ENCODE results near the gene ZBTB21.

Gene ZBTB21

DNA sequence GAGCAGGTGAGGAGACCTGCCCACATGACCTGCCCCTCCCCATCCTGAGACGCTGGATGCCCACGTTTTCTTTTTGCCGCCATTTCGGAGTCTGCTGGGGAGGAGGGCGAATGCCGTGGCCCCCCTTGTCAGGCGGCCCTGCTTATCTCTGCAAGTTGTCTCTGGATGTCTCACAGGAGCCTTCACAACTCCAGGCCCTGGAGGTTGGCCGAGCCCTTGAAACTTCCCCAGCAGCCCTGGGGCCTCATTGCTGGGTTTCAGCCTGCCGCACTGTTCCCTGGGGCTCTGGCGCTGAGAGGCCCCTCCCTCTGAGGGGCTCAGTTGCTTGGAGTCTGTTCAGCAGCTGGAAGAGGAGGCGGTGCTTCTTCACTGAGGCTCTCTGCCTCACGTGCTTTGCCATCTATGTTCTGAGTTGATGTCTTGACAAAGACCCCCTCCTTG lies 29.8 kb upstream of the ZBTB21 start:
- DNase-seq (ENCODE audit: low spot score) = no peak

GRCh38 chr21:42039470-42039901 lies 29.3 kb upstream of the ZBTB21 start:
- no peak for DNase-seq (ENCODE audit: low spot score)

DNA sequence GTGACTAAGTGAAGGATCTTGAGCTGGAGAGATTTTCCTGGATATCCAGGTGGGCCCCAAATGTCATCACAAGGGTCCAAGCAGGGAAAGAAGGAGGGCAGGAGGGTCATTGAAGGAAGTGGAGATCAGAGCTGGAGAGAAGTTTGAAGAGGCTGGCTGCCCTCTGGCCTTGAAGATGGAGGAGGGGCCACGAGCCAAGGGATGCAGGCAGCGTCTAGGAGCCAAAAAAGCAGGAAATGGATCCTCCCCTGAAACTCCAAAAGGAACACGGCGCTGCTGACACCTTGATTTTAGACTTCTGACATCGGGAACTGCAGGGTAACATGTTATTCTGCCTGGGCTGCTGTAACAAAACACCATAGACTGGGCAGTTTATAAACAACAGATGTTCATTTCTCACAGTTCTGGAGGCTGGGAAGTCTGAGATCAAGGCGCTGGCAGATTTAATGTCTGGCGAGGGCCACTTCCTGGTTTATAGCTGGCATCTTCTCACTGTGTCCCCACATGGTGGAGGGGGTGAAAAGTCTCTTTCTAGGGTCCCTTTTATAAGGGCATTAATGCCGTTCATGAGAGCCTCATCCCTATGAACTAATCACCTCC lies 28.8 kb upstream of the ZBTB21 start:
- DNase-seq (ENCODE audit: low spot score) = no peak

- DNase-seq (ENCODE audit: low spot score) = no peak
These were observed 28.2 kb upstream of the ZBTB21 start for GRCh38 chr21:42038393-42038792.

GRCh38 chr21:42037943-42038342 lies 27.8 kb upstream of the ZBTB21 start:
- DNase-seq (ENCODE audit: low spot score) = no peak

- no peak for DNase-seq (ENCODE audit: low spot score)
These were observed 27.4 kb upstream of the ZBTB21 start for GRCh38 chr21:42037516-42037915.

GRCh38 chr21:42036313-42036712 lies 26.2 kb upstream of the ZBTB21 start:
- no peak for DNase-seq (ENCODE audit: low spot score)

DNA sequence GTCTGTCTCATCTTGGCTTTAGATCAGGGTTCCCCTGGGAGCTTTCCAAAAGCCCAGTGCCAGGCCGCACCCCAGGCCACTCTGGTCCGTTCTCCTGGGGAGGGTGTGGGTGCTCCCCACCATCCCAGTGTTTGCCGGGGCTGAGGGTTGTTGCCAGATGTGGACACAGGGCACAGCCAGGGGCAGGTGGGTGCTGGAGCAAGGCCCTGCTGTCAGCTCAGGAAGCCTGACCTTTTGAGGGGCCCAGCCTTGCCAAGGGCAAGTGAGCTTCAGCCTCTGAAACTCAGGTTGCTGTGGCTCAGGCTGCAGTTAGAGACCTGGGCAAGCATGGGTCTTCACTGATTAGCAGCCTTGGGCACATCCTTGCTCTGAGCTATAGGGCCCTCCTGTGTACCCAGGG lies 22.8 kb upstream of the ZBTB21 start:
- DNase-seq (ENCODE audit: low spot score) = no peak

DNA sequence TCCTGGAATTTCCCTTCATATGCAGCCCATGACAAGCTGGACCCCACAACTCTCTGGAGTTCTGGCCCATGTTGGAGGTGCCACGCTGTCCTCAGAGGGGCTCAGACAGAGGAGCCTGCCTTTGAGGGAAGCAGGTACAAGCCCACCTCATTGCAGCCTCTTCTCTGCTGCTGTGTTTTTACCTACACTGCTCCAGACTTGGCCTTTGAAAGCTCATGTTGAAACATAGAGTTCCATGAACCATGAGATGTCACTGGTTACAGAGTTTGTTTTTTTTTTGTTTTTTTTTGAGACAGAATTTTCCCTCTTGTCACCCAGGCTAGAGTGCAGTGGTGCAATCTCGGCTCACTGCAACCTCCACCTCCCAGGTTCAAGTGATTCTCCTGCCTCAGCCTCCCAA lies 22.1 kb upstream of the ZBTB21 start:
- no peak for DNase-seq (ENCODE audit: low spot score)

- DNase-seq (ENCODE audit: low spot score) = peak; percentile 8
These were observed 21.7 kb upstream of the ZBTB21 start for GRCh38 chr21:42031816-42032215.

DNA sequence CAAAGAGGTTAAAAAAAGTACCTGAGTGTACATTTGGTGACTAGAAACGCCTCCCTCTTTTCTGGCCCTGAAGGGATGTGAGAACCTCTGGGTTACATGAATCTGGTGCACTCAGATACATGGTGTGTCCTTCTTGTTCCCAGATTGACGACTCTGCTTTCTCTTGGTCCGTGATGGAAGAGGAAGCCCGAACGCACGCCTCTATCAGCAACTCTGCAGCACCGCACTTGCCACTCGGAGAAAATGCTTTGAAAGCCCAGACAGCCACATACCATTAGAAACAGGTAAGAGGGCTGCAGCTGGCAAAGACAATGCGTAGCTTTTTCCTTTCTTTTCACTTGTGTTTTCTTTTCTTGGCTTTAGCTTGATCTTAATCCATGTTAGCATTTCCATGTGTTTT lies 21.1 kb upstream of the ZBTB21 start:
- no peak for DNase-seq (ENCODE audit: low spot score)

GRCh38 chr21:42030311-42030710 lies 20.2 kb upstream of the ZBTB21 start:
- DNase-seq (ENCODE audit: low spot score) = no peak

- peak; percentile 17 for DNase-seq (ENCODE audit: low spot score)
These were observed 18.7 kb upstream of the ZBTB21 start for GRCh38 chr21:42028766-42029425.

DNA sequence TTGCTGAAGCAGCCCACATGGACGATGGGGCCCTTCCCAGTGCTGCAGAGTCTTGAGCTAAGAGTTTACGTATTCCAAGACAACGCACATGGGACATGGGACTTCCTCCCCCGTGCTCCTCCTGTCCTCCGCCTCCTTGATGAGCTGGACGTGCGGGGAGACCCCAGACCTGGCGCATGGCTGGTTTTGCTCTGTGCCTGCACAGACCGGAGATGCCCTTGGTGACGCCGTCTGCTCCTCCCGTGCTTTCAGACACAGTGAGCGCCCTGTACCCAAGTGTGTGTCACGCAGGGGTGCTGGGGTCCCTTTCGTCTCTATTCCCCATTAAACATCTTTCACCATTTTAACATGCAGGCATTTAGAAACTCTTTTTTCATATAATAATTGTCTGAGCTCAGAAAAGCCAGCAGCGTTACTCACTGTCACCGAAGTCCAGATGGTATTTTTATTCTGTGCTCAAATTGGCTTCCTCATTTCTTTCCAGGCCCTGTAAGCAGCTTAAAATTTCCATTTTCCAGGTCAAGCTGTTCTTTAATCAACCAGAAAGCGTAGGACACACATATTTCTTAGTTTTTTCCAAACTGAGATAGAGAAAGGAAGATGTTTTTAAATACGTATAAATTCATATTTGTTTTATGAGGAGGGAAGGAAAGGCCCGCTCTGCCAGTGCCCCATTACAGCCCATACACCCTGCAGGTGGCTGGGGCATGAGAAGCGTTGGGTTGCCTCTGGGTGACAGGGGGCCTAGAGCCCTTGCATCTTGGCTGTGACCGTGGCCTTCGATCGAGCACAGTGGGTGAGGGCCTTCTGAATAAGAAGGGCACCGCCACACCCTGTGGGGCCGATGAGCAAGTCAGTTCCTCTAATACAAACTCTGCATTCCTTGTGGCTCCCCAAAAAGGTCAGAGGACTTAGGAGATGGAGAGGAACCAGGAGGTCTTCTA lies 17.9 kb upstream of the ZBTB21 start:
- DNase-seq (ENCODE audit: low spot score) = peak; percentile 61

DNA sequence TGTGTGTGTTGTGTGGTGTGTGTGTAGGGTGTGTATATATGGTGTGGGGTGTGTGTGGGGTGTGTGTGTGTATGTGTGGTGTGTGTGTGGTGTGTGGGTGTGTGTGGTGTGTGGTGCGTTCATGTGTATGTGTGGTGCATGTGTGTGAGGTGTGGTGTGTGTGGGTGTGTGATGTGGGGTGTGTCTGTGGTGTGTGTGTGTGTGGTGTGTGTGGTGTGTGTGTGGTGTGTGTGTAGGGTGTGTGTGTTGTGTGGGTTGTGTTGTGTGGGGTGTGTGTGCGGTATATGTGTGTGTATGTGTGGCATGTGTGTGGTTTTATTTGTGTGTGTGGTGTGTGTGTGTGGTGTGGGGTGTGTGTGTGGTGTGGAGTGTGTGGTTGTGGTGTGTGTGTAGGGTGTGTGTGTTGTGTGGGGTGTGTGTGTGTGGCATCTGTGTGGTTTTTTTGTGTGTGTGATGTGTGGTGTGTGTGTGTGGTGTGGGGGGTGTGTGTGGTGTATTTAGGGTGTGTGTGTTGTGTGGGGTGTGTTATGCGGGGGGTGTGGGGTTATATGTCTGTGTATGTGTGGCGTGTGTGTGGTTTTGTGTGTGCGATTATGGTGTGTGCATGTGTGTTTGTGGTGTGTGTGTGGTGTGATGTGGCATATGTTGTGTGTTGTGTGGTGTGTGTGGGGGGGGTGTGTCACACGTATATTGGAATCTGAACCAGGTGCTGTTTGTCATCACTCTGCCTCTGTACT lies 17.1 kb upstream of the ZBTB21 start:
- DNase-seq (ENCODE audit: low spot score) = no peak

DNA sequence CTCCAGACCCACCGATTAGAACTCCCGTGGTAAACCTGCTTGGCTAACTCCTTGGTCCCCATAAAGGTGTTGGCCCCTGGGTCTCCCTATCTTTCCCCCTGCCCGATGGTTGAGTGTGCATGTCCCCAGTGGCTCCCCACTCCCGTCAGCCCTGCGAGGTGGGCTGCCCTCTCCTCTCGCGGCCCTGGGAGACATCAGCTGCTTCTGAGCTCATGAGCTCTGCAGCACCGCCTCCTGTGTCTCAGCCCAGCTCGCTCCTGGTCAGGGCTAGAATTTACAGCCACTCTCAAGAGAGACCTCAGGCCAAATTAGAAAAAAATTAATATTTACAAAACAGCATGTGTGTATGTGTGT lies 15.9 kb upstream of the ZBTB21 start:
- peak; percentile 23 for DNase-seq (ENCODE audit: low spot score)

GRCh38 chr21:42025376-42026081 lies 15.4 kb upstream of the ZBTB21 start:
- DNase-seq (ENCODE audit: low spot score) = peak; percentile 9

GRCh38 chr21:42022906-42023305 lies 12.7 kb upstream of the ZBTB21 start:
- DNase-seq (ENCODE audit: low spot score) = no peak

DNA sequence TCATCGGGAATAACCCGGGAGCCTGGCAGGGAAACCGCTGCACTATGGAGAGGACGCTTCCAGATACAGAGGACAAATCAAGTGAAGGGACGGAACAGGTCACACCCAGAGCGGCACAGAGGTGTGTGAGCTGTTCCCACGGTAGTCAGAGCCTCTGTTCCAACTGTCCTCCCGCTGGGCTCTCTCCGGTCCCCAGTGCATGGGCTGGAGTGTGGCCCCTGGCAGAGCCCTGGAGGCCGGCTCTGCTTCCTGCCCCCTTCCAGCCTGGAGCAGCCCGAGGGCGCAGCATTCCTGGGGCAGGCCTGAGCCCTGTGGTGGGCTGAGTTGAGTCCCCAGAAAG lies 11.9 kb upstream of the ZBTB21 start:
- peak; percentile 14 for DNase-seq (ENCODE audit: low spot score)

GRCh38 chr21:42021371-42022090 lies 11.4 kb upstream of the ZBTB21 start:
- peak; percentile 30 for DNase-seq (ENCODE audit: low spot score)

DNA sequence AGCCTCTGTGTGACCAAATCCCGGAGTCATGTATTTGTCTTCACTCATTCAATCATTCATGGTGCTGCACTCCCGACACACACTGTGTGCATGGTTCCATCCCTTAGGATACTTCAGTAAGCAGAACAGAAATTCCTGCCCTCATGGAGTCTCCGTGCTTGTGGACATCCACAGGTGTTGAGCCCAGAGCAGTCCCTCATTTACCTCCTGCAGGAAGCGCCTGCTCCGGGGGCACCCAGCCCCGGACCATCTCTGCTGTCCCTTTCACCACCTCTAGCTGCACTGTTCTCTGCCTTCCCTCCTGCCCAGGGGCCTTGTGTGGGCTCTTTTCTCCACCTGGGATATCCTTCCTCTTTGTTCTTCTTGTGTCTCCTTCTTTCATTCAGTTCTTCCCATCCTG lies 9.5 kb upstream of the ZBTB21 start:
- peak; percentile 8 for DNase-seq (ENCODE audit: low spot score)
